Body of pancreas (tissue), 4 donors: ENCODE data around the gene RIMBP2.

Source experiments
- POLR2A ChIP-seq, 3 donors: fragments of 450-650 bp; IDR thresholded peaks; one replicate each; pipeline ENCODE4 v1.6.1; 2016; ENCODE audit warnings: antibody characterized with exemption in 3 of 3, mild to moderate bottlenecking in 2 of 3
- TF ChIP-seq, protein P1 (sequence below), 7 experiments: fragments of 450-650 bp in 4 of 7; fragments of 200-600 bp in 3 of 7; sonication (generic) in 3 of 7; IDR thresholded peaks; one replicate each; pipeline ENCODE4 v1.5.1; 2016 to 2019; ENCODE audit warnings: antibody characterized with exemption in 7 of 7

DNA sequence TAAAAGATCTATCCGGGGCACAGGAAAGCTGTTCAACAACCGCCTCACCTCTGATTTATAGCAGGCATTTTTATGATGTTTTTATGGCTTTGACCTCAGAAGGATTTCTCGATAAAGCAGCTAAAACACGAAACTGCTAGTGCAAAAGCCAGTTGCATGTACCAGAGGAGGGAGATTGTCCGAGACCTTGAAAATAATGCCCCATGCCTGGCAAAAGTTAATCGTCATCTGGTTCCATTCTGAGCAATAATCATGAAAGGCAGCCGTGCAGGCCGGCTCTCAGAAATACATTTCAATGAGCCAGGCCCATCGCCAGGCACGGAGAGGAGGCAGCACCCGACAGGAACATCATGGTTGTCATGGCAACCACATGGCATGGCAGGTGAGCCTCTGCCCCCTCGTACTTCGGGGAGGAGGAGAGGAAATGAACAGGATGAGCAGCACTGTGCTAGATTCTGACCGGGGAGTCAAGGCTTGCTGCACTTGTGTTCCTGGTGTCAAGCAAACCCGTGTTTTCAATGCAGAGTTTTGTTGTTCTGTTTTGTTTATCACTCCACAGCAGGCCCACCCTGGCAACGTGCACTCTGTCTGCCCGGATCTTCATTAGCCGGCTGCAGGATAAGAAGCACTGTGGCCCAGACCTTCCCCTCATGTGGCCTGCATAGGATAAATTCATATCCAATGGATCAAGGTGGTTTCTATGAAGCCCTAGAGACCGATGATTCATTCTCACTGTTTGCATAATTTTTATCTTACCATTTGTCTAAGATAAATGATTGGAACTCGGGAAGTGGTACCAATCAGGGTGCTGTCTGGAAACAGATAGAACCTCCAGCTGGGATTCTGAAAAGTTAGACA lies 160.2 kb downstream of the RIMBP2 start:
- TF ChIP-seq, protein P1, sequence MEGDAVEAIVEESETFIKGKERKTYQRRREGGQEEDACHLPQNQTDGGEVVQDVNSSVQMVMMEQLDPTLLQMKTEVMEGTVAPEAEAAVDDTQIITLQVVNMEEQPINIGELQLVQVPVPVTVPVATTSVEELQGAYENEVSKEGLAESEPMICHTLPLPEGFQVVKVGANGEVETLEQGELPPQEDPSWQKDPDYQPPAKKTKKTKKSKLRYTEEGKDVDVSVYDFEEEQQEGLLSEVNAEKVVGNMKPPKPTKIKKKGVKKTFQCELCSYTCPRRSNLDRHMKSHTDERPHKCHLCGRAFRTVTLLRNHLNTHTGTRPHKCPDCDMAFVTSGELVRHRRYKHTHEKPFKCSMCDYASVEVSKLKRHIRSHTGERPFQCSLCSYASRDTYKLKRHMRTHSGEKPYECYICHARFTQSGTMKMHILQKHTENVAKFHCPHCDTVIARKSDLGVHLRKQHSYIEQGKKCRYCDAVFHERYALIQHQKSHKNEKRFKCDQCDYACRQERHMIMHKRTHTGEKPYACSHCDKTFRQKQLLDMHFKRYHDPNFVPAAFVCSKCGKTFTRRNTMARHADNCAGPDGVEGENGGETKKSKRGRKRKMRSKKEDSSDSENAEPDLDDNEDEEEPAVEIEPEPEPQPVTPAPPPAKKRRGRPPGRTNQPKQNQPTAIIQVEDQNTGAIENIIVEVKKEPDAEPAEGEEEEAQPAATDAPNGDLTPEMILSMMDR (IDR thresholded peaks at IDR 0.05), result no peak
- TF ChIP-seq POLR2A (IDR thresholded peaks at IDR 0.05), result no peak
